NCI-H510A treated with DMSO at 0.1 percent for 48 hours (cell line): ENCODE measurements around the gene RYR2.
"Not testable (repeated sequence)": the region's sequence is repeated elsewhere in the genome, so short reads cannot be mapped to it uniquely, and the experiment has no call there.

ENCODE experiments used
- DNase-seq: peaks from one replicate; lab custom pipeline; 2025; lab: John Stamatoyannopoulos, UW

Gene RYR2

DNA sequence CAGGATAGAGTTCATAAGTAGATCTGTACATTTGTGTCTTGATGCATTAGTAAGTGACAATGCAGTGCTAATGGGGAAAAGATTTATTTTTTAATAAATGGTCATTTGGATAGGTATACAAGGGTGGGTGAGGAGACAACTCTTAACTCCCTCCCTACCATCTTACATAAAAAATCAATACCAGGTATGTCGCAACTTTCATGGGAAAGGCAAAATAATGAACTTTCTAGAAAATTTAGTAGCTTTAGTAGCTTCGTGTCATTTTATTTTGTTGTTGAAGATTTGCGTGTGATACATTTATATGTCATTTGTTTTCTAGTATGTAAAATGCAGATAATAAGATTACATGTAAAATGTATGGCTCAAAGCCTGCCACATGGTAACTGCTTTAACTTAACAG is 310.8 kb downstream of the RYR2 start:
- no peak for DNase-seq

DNA sequence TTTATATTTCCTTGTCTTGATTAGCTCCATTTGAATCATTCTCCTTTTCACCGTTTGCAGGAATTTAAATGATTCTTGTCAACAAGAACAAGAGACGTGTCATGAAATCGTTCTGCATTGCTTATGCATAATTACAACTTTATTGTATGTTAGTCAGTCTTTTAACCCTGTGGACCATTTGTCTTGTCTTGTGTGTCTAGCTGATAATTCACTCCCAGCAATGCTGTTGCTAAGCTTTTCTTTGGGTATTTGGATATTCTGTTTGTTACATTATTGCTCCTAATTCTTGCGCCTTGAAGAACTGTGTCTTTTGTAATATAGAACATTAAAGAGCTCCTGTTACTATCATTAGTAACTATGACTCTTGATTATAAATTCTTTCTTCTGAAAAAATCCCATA is 311.9 kb downstream of the RYR2 start:
- DNase-seq, result no peak

DNA sequence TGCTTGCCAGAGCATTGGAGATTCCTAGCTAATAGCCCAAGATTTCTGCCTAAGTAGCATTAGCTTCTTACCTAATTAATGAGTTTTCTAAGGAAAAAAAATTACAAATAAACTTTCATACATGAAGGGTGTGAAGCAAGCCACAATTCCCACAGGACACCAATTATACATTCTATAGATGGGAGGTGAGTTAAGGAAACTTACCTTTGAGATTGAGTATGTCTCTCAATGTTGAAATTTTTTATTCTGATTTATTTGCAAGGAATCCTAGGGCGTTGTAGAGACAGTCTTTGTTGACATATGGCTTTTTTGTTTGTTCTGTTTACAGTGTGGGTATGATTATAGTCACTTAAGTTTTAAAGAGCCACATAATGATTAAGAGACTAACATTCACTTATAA is 313.0 kb downstream of the RYR2 start:
- no peak for DNase-seq

DNA sequence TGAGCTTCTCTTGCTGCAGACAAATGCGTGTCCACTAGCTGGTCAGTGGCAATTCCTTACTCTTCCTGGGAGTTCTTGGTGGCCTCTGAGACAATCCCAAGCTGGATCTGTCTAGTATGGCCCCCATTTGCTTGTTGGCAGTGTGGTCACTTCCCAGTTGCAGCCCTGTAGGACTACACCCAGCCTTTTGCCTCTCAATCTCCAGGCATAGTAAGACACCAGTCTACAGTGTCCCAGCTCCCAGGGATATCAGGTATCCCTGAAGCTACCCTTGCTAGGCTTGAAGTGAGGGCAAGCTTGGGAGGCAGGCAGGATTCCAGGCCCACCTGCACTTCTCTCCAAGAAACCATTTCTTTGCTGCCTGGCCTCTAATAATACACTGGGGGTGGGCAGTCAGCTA is 316.6 kb downstream of the RYR2 start:
- DNase-seq, result no peak

DNA sequence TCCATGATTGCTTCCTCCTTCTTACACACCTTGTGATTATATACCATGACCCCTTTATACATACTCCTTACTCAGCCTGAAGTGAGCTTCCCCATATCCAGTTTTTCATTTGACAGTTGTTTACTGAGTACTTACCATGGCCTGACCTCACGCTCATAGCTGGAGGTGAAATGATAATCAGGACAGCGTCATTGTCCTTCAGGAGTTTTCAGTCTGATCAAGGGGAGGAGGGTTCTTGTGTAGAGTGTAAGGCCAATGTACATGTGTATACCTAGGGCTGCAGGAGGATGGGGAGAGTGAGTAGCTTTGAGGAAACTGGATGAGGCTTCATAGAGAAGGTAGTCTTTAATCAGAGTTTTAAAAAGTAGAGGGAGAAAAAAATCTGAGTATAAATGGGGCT is 325.8 kb downstream of the RYR2 start:
- DNase-seq, result no peak

DNA sequence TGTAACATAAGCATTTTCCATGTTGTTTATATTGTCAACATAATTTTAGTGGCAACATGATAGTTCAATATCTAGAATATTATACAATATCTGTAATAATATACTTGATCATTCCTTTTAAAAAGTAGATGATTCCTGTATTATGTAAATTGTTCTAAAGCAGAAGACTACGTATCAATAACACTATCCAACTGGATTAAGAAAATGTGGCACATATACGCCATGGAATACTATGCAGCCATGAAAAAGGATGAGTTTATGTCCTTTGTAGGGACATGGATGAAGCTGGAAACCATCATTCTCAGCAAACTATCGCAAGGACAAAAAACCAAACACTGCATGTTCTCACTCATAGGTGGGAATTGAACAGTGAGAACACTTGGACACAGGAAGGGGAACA is 329.5 kb downstream of the RYR2 start:
- DNase-seq, result not testable (repeated sequence)

DNA sequence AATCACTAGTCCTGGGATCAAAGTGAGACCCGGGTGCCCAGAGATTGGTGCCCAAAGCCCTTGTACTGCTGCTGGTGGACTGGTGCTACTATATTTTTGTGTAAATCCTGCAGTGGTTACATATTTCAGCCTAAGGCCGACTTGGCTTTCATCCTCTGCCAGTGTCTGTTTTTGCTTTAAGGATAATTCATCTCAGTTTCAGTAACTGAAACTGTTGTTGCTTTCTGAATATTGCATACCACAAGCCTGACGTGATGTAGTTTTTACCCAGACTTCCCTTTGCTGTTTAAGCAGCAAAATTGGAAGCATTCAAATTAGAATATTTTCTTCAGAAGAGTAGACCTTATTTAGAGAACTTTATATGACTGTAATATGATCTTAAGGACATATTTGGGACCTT is 341.8 kb downstream of the RYR2 start:
- DNase-seq, result no peak

DNA sequence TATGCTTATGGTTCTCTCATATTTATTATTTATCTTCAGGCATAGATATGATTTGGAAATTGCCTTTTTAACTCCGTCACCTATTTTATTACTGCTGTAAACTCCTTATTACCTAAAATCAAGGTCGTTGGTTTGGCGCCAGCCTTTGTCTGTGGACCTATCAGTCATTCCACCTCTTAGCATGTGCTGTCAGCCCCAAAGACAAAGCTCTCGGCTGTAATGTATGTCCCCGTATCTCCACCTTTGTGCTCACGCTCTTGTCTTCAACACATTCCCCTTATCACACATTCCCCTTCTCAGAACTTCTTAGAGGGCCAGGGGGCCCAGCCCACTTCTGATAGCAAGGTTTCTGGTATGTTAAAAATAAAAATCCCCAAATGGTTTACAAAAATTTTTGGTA is 342.2 kb downstream of the RYR2 start:
- DNase-seq, result no peak

DNA sequence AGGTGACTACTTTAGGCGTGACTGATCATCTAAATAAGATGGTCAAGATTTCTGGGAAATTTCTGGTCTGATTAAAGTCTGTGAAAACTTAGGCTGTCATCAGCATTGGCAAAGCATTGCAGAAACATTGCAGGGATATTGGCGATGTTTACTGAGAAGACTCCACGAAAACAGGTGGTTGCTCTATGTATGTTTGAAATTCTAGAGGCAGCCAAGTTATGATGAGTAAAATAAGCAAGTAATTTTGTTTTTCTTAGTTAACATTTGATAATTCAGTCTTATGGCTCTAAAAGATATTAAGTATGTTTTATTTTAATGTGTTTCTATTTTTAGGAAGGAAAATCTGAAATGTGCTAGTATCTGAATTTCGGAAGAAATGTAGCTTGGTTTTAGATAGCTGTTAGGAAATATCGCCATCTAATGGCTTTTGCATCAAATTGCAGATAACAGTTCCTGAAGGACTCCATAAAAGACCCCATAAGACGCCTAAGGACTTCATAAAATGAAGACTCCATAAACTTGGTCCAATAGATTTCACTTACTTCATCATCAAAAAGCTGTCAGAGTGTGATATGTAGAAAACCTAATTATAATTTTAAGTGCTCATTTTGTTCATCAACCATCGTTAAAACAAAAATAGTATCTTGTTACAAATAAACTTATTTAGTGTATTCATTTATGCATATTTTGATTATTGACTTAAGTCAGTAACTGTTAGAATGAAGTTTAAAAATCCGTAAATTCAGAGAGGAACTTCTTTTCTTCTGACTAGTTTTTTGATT is 344.6 kb downstream of the RYR2 start:
- peak; percentile 5 for DNase-seq

DNA sequence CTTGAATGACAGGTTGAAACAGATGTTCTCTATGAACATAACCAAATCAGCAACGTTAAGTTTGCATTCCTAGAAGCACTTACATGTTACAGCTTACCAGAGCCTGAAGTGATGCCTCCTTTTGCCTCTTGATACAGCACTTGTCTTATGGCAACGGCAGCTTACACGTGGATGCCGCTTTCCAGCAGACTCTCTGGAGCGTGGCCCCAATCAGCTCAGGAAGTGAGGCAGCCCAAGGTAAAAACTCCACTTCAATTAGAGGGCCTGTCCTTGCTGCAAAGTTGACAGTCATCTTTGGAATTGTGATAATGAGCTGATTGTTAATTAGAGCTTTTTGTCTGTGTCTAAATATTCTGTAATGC is 345.1 kb downstream of the RYR2 start:
- DNase-seq, result no peak

DNA sequence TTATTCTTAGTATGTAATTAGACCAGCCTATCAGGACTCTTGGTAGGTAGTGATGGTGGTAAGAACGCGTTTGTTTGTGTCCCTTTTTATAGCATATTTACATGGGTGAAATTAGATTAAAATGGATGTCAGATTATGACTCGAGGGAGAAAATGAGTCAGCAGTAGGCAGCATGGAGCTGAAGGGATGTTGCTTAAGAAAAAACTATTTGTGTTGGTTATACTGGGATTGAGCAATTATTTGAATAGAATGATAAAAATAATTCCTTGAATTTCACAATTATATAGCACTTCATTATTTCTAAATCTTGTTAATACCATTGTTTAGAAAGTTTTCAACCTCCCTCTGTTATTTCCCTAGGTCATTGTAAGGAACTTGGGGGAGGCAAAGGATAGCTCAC is 348.8 kb downstream of the RYR2 start:
- no peak for DNase-seq

DNA sequence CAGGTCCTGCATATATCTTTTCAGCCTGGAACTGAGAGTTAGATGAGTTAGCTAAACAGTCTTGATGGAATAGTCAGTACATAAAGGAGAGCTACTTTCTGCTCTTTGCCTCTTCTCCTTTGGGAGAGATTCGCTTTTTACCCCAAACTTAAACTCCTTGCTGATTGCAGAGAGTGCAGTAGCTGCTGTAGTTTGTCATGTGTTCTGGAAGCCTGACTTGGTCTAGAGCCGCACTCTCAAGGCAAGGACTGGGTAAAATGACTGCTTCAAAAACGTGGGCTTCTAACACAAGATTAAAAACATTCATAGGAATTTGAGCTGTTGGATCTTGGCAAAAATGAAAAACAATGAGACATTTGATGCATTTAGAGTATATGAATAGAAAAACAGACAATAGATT is 351.6 kb downstream of the RYR2 start:
- DNase-seq, result no peak

DNA sequence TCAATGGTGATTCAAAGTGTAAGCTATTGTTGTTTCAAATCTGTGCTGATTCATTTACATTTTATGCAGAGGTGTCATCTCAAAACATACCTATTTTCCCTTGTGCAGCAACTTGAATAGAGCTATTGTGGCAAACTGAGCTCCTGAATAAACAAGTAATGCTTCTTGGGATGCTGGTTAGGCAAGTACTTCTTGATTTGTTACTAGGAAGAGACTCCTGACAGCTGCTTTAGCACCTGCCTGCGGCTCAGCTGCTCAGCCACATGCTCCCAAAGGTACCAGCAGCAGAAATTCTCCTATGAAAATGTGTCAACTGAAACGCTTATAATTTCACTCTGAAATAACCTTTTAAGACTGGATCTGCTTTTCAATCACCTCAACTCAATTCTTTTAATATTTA is 352.3 kb downstream of the RYR2 start:
- peak; percentile 13 for DNase-seq

DNA sequence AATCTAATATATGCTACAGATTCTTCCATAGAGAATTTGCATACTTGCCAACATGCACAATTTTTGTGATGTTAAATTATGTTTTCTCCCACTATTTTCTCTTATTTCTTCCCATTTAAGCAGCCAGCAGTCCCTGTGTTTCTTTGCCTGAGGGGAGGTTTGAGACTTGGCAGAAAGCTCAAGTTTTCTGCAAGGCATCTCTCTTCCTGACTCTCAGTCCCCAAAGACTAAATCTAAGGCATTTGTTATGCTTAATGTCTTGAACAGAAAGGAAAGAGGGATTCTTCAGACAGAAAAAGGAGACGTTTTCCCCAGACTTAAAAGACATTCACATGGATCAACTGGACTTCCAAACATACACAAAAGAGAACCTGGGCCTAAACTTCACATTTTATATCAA is 354.4 kb downstream of the RYR2 start:
- DNase-seq, result no peak

DNA sequence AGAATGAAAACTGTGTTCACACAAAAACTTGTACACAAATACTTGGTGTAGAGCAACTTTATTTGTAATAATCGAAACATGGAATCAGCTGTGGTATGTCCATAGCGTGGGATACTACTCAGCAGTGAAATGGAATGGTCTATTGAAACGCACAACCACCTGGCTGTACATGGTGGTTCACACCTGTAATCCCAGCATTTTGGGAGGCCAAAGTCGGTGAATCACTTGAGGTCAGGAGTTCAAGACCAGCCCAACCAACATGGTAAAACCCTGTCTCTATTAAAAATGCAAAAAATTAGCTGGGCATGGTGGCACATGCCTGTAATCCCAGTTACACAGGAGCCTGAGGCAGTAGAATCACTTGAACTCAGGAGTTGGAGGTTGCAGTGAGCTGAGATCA is 356.8 kb downstream of the RYR2 start:
- DNase-seq, result no peak

DNA sequence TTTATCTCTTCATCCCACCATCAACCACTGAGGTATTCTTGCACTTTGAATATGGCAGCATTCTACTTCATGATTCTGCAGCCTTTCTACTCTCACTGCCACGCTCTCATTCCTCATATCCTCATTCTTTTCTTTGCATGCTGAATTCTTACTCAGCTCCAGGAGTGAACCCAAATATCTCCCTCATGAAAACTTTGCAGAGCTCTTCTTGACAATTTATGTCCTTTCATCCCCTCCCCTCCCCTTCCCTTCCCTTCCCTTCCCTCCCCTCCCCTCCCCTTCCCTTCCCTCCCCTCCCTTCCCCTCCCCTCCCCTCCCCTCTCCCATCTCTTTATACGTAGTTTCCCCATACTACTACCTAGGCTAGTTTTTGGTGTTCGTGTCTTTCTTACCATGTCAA is 363.9 kb downstream of the RYR2 start:
- DNase-seq, result no peak

DNA sequence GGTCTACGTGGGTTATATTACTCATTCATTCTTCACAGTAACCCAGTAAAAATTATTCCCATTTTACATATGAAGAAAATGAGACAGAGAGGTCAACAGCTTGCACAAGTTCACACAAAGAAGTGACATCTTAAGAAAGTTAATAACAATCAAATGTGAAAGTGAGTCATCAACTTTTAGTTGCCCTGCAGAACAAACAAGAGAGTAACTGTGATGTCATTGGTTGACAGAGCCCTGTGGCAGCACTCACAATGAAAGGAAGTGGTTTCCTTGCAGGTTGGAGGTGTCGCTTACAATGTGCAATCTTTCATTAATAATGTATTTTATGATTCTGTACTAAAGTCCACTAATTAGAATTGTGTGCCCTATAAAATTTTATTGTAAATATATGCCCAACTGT is 369.6 kb downstream of the RYR2 start:
- DNase-seq, result peak; percentile 1

DNA sequence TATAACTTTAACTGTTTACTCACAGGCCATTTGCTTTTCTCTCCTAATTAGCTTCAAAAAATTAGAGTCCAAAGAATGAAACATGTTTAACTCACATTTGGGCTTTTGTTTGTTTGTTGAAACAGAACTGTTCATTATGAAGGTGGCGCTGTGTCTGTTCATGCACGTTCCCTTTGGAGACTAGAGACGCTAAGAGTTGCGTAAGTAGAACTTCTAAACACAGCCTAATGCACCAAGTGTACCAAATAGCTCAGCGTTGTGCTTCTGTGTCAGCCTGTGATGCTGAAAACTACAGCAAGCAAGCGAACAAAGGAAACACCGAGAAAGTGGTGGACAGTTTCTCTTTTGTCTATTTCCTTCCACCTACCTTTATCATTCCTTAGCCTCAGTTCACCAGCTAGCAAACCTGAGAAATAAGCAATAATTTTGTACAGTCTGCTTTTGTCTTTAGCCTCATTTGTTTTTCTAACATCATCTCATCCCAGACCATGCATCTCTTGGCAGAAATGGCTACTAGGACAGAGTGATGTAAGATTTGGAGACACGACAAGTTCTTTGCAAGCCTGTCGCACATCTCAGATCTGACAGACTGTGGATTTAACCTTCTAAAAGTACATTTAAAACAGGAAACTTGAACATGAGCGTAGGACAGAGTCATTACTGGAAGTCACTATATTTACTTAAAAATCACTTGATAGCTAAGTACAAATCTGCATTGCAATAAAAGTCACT is 375.1 kb downstream of the RYR2 start:
- no peak for DNase-seq

DNA sequence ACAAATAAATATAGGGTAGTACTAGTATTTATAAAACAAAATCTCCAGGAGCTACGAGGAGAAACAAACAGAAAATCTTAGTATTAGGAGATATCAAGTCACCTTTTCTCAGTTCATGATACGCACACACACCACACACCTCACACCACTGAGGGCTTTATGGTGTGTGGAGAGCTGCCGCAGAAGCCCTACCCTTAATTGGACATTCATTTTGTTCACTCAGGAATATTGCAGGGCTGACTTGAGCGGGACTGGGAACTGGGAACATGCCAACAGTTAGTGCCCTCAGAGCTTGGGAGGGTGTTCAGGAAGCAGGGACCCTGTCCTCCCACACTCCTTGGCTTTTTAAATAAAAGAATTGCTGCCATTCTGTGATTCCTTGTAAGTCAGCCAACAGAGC is 386.8 kb downstream of the RYR2 start:
- no peak for DNase-seq

DNA sequence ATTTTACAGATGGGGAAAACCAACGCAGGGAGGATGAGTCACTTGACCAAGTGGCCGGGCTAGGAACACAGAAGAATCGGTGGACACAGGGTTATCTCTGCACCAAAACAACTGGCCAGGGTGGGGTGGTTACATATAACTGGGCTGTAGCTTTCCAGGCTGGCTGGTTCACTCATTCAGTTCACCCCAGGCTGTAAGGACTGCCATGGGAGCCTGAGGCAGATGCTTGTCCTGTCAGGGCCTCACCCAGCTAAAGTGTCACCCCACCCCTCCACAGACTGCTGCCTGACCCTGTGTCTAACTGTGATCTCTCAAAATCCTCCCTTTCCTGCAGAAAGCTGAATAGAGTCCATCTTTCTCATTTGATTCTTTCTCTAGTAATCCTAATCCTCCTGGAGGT is 387.3 kb downstream of the RYR2 start:
- no peak for DNase-seq

DNA sequence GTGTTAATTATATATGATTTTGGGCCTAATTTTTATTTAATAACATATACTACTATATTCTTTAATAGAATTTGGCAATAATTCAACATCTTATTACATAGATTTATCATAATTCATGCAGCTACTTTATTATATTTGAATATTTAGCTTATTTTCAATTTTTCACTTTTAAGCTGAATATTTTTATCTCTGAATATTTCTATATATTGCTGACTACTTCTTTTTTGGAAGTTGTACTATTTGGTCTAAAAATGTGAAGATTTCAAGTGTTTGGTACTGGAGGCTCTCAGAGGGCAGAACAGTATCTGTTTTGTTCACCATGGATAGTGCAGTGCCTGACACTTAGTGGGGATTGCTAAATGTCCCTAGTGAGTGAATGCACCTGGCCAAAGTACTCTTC is 389.5 kb downstream of the RYR2 start:
- no peak for DNase-seq

DNA sequence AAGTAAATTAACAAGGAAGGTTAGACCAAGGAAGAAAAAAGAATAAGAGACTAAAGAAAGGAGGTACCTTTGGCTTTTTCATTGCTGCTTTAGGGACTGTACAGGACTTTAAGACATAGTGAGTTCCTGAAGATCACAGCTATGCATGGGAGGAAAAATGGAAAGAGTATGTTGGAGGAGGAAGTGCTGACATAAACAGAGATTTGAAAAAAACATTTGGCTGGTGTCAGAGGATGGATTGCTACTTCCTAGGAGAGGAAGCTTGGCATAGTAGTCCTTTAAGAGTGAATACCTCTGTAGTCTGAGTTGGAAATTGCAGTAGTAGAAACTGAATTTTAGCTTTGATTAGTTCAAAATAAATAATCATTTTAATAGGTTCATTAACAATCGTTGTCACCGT is 398.4 kb downstream of the RYR2 start:
- no peak for DNase-seq

DNA sequence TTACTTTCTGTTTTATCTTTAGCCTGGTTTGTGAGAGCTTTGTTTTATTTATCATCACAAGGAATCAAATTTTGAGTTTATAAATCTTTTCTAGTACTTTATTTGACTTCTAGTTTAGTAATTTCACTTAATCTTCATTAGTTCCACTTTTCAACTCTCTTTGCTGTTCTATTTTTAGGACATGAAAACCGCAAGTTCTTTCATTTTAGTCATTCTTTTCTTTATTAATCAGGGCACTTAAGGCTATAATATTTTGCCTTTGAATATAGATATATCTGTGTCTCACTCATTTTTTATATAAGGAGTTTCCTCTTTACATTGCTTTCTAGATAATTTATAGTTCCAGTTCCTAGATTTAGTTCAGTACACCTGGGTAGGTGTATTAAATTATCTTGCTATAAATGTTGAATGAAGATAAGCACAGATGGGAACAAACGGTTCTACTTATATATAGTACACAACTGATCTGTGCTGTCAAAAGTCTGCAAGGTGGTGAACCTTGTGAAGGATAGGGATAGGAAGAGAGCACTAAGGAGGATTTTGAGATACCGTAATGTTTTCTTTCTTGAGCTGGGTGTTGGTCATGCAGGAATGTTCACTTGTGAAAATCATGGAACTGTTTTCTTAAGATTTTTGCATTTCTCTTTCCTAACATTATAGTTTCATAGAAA is 402.3 kb downstream of the RYR2 start:
- DNase-seq, result no peak
